HTR-8/SVneo (cell line): ENCODE results near the gene SLC2A2.

Source experiments
- DNase-seq: peaks from one replicate; pipeline ENCODE4 v3.0.0; 2011; ENCODE audit warnings: low spot score, mixed read lengths; ENCODE audit not compliant: insufficient read length
- FAIRE-seq: peaks from 2 replicates; lab custom pipeline; 2011; peaks lifted over from hg19 to GRCh38; lab: Jason Lieb, UNC

SLC2A2 gene

DNA sequence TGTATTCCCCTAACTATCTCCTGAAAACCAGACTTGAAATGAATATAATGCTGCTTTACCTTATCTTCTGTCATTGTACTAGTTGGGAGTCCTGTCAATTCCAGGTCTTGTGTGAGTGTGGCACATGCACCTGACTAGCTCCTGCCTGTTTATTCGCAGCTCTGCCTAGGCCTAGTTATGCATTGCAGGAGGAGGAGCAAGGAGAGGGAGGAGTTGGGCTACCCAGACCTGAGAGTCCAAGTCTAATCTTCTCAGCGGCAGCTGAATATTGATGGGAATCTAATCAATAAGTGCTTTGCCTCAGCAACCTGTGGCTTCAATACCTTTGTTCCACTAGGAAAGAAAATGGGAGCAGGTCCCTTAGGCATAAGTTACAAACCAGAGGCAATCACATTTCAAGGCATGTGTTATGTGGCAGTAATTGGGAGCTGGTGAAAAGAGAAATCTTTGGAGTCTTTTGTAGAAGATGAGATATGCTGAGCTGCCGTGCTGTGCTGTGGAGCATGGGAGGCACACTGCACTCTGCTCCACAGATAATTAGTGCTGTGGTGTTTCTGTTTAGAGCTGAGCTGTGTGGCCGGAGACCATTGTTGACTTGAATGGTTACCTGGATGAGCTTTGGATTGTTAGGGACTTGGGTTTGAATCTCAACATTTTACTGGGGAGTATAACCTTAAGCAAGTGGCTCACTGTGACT, at the start of gene SLC2A2:
TSS of gene SLC2A2 (minus strand) at position 124 of the 697 bp plus-strand sequence. CDS start at position 74, 50 bp downstream.
- DNase-seq (no peak), FAIRE-seq (no peak)

DNA sequence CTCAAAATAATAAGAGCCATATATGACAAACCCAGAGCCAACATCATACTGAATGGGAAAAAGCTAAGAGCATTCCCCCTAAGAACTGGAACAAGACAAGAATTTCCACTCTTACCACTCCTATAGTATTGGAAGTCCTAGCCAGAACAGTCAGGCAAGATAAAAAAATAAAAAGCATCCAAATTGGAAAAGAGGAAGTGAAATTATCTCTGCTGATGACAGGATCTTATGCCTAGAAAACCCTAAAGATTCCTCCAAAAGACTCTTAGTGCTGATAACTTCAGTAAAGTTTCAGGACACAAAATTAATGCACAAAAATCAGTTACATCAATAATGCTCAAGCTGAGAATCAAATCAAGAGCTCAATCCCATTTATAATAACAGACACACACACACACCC, 45.9 kb upstream of the SLC2A2 start:
- no peak for FAIRE-seq
- no peak for DNase-seq

GRCh38 chr3:171068658-171069057, 42.1 kb upstream of the SLC2A2 start:
- DNase-seq (no peak), FAIRE-seq (no peak)

- peak; percentile 16 for FAIRE-seq
- no peak for DNase-seq
Measured at GRCh38 chr3:171066206-171066605, 39.7 kb upstream of the SLC2A2 start.

DNA sequence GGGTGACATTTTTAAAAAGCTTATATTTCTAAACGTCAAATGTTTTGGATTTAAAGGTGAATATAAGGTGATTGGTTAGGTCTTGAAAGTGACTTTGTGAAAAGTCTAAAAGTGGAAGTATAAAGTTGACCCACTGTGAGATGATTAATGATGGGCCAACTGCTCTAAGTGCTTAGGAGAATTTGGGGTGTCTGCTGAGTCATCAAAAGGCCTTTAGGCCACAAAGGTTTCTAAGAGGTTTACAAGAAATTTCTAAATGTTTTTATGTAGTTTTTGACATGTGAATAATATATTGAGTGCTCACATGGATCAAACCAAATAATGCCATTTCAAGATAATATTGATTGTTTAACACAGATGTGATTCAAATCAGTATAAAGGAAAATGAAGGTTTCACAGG, 39.2 kb upstream of the SLC2A2 start:
- no peak for FAIRE-seq

GRCh38 chr3:171064461-171064860, 37.9 kb upstream of the SLC2A2 start:
- no peak for FAIRE-seq
- DNase-seq: no peak

More for the DNA sequence above, 39.2 kb upstream of the SLC2A2 start:
- no peak for DNase-seq

DNA sequence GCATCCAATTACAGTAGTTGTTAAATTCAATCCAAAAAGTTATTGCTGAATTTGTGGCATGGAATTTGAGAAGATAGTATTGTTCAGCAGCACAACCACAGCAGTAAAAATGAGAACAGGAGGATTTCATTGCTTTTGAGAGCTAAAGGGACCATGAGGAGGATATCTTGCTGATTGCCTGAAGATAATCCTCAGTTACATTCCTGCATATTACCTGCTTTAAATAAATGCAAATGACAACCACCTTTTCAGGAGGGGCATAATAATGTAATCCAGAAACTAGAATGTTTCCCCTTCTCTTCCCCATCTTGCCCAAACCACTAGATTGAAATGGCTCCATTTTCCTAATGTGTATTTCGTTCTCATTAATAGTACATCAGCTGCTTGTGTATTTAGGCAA, 35.2 kb upstream of the SLC2A2 start:
- FAIRE-seq (no peak), DNase-seq (no peak)

DNA sequence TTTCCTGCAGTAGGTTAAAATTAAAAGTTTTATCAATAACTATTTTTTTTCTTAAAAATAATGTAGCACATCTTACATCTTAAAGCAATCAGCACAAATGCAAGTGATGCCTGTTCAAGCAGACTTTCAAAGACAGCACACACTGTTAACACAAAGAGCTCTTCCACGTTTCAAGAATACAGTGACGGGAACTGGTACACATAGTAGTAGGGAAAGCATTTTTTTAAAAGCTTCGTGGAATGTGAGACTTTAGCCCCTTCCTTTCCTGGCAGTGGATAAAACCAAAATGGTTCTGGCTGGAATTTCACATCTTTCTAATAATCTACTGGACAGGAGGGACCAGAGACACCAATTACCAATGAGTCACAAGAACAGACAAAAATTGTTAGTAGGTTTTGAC, 33.5 kb upstream of the SLC2A2 start:
- DNase-seq: no peak
- FAIRE-seq: no peak

DNA sequence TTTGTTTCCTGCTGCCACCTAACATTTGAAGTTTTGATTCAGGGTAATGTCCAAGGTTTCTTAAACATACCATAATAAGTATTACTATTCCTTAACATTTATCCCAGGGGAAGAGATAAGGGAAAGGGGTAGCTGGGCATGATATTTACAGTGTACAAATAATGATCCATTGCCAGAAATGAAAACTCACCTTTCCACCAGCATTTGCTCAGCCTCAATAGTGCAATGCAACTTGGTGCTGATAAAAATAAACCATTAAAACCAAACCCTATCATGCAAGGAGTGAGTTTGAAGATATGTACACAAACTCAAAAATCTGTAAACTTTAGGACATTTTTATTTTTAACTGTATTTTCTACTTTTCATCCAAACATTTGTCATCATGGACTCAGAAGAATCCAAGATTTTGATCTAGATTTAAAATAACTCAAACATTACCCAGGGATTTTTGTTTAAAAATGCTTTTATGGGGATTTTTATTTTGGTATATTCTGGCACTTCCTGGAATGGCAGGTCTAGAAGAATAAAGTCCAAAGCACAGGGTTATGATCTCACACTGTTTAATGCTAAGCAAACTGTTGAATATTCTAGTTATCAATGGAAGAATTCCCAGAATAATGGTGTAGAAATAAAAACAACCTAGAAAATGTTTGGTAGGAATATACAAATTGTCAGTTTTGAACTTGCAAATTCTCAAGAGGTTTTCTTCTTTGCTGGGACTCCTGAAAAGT, 32.5 kb upstream of the SLC2A2 start:
- DNase-seq (no peak), FAIRE-seq (no peak)

- DNase-seq (no peak), FAIRE-seq (no peak)
Measured at GRCh38 chr3:171058058-171058457, 31.5 kb upstream of the SLC2A2 start.

DNA sequence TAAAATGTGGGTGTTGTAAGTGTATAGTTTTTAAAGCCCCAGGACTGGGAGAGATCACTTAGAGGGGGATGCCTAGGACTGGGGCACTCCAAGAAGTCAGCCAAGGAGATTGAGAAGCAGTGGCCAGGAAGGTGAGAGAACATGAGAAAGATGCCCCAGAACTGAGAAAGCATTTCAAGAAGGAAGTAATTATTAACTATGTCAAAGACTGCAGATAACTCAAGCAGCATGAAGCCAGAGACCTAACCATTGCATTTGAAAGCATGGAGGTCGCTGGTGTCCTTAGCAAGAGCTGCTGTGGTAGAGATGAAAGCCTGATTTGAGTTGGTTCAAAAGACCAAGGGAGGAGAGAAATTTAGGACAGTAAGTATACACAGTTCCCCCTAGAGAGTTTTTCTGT, 30.6 kb upstream of the SLC2A2 start:
- DNase-seq (no peak), FAIRE-seq (no peak)

GRCh38 chr3:171056528-171056927, 30.0 kb upstream of the SLC2A2 start:
- DNase-seq (no peak), FAIRE-seq (no peak)

DNA sequence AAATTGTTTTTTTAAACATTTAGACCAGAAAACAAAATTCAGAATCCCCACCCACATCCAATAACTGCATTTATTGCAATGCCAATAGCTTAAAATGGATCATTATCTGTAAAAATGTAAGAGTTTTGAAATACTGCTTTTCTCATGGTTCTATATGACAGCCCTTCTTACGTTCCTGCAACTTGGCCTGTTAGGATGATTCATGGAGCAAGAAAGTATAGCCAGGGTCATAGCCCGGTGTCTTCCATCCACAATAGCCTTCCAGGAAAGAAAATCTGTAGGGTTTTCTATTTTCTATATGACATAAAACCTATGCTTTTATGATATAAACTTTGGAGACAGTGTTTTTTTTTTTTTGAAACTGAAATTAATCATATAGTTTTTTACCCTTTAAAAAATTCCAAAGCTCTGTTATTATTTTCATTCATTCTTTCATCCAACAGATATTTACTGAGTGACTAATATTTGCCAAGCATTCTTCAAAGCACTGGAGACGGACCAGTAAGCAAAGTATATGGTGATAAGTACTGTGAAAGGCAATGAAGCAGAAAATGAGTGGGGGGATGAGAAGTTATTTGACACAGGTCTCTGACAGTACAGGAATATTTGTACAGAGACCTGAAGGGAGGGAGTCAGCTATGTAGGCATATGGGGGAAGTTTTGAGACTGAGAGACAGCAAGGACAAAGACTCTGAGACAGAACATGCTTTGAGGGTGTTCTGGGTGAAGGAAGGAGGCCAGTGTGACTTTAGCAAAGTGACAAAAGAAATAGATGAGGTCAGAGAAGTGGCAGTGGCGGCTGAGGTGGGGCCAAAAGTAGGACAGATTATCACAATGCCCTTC, 29.0 kb upstream of the SLC2A2 start:
- no peak for FAIRE-seq

DNA sequence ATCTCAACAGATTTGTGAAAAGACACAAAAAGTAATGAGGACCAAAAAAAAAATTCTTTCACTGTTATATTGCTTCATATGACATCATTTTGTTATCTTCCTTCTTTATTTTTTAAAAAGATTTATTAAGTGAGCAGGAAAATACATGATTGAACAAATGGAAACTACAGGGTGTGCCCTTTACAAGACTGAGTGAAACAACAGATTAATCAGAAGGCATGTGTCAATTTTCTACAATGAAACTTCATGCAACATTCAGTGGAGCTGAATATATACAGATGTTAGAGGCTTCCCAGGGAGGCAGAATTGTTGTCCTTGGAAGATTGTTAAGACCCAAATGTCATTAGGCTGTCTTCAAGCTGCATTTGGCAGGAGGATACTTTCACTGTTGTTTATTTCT, 28.4 kb upstream of the SLC2A2 start:
- FAIRE-seq (no peak), DNase-seq (no peak)

More for the DNA sequence above, 29.0 kb upstream of the SLC2A2 start:
- DNase-seq: no peak

DNA sequence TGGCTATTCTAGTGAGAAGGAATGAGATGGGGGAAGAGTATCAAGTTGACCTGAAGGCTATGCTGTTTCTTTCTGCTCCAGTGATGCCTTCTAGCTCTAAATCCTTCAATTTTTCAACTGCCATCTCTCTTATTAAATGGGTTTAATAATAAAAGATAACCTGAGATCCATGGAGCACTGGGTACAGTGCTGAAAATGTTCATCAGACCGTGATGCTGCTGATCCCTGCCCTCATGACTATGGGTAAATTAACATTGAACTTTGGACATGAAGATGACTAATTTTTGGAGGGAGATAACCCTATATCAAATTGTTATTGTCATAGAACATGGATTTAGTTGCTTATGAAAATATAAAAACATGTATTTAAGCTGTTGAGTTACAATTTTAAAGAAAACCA, 27.7 kb upstream of the SLC2A2 start:
- DNase-seq (no peak), FAIRE-seq (no peak)

DNA sequence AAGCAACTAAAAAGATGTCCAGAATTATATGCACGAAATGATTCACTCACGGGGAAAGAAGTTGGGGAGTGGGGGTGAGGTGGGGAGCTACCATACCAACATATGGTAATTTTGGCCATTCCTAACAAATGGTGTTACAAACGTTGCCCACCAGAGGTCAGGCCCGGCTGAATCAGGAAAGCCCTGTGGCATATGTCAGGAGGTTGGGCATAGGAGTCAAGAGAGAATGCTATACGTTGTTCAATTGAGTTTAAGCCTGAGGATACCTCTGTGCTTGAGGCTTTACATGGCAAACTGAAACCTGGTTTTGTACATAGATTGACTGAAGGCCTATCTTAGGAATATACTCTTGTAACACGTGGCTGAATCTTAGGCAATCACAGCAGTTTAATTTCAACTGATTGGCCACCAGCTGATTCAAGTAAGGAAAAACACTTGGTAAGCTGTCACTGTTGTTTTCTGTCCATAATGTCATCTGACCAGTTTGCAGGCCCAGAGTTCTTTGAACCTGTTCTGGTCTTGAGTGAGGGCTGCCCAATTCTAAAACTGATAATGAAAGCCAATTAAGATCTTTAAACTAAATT, 23.4 kb upstream of the SLC2A2 start:
- DNase-seq (peak; percentile 74), FAIRE-seq (peak; percentile 77)

DNA sequence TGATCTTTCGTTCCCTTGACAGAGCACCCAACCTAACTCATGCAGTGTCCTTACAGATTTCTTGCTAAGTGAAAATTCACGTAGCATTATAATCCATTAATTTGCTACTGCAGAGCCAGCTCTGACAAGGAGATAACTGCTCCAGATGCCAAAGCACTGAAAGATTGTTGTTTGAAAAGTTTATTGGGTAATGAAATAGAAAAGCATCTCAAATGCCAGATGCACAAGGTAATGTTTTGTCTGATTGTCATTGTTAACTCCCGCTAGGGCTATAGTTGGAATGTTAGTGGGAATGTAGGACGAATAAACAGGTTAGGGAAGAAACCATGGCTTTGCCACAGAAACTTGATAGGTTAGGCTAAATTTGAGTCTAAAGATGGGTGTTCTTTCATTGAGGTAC, 20.2 kb upstream of the SLC2A2 start:
- DNase-seq (no peak), FAIRE-seq (no peak)

GRCh38 chr3:171044835-171045793, 18.6 kb upstream of the SLC2A2 start:
- no peak for FAIRE-seq
- DNase-seq: no peak

- DNase-seq: no peak
- FAIRE-seq: no peak
Measured at GRCh38 chr3:171044384-171044783, 17.9 kb upstream of the SLC2A2 start.
